Endometrium (tissue), 2 donors: Measurements from ENCODE around the gene CPSF4L.

Source experiments
- FAIRE-seq: peaks from 2 replicates; lab custom pipeline; 2012; peaks lifted over from hg19 to GRCh38; lab: Jason Lieb, UNC
- donor health status: control.
- donor health status: control.

CPSF4L gene

GRCh38 chr17:73232587-73233373 lies 28.9 kb downstream of the CPSF4L start:
- no peak for FAIRE-seq

GRCh38 chr17:73231841-73232586 lies 29.7 kb downstream of the CPSF4L start:
- FAIRE-seq = peak; percentile 85

DNA sequence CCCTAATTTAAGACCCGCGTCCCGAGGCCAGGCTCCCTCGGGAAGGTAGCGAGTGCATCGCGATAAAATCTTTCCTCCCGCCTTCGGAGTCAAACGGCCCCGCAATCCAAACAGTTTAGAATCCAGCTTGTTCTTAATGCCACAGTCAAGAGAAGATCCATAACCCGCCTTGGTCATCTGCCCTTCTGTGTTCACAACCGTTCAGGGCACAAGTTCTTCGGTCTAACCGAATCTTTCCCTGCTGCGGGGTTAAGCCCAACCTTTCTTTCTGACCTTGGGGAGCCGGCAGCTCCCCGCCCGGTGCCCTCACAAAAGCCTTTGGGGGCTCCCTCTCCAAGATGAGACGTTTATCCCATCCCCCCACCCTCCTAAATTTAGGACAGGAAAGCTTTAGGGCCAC lies 30.3 kb downstream of the CPSF4L start:
- FAIRE-seq = no peak

GRCh38 chr17:73230088-73230487 lies 31.6 kb downstream of the CPSF4L start:
- FAIRE-seq = no peak

DNA sequence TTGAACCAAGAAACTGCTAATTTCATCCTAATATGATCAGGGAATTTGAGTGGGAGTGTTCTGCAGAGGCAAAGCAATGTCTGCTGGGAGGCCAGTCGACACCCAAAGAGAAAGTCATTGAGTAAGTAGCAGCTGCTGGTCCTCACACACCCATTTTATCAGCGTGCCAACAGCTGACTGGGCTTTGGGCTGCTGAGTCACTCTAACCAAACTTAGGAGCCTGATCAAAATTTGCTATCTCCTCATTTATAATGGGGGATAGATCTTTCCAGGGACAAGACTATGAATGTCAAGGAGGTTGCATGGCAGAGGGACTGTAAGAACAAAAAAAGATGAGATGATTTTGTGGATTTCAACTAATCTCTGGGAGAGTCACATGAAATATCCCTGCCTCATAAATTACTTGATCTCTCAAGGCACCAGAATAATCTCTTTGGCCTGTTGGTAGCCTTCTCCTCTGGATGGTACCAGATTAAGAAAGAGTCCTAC lies 32.9 kb downstream of the CPSF4L start:
- FAIRE-seq = no peak

DNA sequence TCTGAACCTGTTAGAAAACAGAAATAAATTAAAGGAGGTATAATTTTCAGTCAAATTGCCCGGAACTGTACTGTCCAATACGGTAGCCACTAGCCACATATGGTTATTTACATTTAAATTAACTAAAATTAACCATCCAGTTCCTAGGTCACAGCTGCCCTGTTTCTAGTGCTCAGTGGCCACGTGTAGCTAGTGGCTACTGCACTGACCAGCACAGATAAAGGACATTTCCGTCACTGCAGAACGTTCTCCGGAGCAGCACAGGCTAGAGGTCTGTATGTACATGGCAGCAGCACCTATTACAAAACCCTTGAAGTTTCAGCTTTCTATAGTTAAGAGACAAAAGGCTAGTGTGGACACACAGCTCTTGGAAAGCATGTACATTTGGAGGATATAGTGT lies 33.7 kb downstream of the CPSF4L start:
- FAIRE-seq = no peak

- FAIRE-seq = no peak
Measured at GRCh38 chr17:73227379-73227778, 34.3 kb downstream of the CPSF4L start.

GRCh38 chr17:73226556-73227172 lies 35.0 kb downstream of the CPSF4L start:
- FAIRE-seq = no peak

- no peak for FAIRE-seq
Measured at GRCh38 chr17:73224663-73225305, 36.9 kb downstream of the CPSF4L start.

GRCh38 chr17:73224237-73224636 lies 37.4 kb downstream of the CPSF4L start:
- FAIRE-seq = no peak

GRCh38 chr17:73223626-73224230 lies 38.0 kb downstream of the CPSF4L start:
- FAIRE-seq = no peak

- FAIRE-seq = no peak
Measured at GRCh38 chr17:73215447-73215846, 46.2 kb downstream of the CPSF4L start.

- no peak for FAIRE-seq
Measured at GRCh38 chr17:73214851-73215250, 46.8 kb downstream of the CPSF4L start.

DNA sequence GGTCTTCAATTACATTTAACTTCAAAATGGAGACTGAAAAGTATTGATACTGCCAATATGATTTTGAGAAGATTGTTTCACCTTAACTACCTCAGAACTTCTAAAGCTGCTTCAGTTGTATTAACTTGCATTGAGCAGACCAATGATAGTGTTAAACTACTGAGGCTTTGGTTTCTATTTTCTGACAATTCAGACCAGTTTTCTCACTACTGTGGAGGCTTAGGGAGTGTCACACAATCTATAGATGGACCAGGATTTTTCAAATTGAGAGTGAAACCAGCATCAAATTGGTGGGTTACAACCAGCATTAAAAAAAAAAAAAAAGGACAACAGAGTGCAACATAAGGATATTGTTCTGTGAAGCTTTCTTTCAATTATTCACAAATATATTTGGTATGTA lies 47.7 kb downstream of the CPSF4L start:
- FAIRE-seq = no peak

- FAIRE-seq = no peak
Measured at GRCh38 chr17:73211745-73212144, 49.9 kb downstream of the CPSF4L start.

DNA sequence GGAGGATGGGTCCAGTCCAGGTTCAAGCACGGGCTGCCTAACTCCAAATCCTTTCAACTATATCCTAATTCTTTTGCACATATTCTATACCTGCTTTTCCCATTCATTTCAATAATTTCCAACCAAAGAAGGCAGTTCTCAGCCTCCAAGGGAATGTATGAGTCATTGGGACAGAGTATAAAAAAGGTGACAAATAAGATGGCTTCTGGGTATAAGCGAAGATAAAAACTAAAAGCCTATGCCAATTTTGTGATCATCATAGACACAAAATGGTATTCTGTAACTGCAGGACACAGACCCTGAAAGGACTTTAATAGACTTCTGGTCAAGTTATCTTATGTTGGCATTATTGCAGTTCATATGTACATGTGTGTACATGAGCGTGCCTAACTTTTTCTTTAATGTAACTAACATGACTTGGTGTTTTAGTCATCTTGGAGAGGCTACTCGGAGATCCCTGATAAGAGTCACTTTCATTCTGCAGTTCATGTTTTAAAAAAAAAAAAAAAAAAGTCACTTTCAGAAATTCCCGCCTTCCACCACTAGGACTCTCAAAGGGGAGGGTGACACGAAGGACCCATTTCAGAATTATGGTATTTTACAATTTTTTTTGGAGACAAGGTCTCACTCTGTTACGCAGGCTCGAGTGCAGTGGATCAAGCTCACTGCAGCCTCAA lies 51.5 kb downstream of the CPSF4L start:
- no peak for FAIRE-seq

GRCh38 chr17:73209436-73209835 lies 52.2 kb downstream of the CPSF4L start:
- no peak for FAIRE-seq

GRCh38 chr17:73208139-73208827 lies 53.4 kb downstream of the CPSF4L start:
- no peak for FAIRE-seq

DNA sequence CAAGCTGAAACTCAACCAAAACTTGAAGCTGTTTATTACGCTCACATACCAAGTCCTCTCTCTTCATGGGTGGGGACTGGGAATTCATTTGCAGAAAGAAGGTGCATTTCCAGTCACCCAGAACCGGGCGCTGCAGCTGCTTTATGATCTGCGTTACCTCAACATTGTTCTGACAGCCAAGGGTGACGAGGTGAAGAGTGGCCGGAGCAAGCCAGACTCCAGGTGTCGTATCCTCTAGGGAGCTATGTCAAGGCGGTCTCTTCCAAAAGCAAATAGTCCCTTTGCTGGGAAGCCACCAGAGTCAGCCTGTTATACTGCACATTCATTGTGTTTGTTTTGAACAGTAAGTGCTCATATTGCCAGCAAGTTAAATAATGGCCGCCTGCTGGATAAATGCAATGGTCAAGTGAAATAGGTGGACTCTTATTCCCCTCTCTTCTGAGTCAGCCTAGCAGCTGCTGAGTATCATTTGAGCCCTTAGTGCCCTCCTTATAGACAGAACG lies 56.2 kb downstream of the CPSF4L start:
- no peak for FAIRE-seq

DNA sequence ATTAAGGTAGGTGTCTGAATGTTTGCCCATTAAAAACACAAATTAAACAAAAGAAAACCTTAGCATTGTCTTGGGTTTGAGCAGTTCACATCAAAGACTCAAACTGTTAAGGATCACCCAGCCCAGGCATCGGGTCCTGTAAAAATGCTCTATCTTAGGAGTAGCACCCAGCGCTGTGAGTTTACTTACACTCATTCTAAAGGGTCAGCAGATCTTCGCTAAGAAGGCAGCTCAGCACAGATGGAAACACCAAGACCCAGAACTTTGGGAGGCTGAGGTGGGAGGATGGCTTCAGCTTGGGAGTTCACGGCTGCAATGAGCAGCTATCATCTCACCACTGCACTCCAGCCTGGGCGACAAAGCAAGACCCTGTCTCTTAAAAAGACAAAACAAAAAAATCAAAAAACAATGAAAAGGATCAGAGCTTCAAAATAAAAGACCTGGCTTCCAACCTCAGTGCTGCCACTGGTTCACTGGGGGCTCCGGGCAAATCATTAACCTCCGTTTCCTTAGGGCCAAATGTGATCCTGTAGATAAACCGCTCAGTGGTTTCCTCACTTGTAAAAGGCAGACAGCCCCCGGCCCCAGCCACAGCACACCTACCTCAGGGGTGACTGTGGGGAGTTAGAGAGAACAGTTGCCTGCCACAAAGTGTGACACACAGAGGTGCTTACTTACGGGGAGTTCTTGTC lies 57.7 kb downstream of the CPSF4L start:
- no peak for FAIRE-seq
